Endothelial cell of umbilical vein (primary cell): ENCODE data around the gene DGKG. TPM values are rescaled to one million over a fixed set of nuclear protein-coding genes. Genes with fewer than 3 reads are reported as not detected.

ENCODE experiments used
- BruUV-seq: library from RNA; stranded (reverse); fragments of 400-500 nt; replicated peaks from 2 replicates; lab custom pipeline; 2021; lab: Mats Ljungman, UMichigan
- CTCF ChIA-PET: fragments of 300-600, 350-600 bp; sonication (Branson Sonifier 250); formaldehyde crosslinking; loops from one replicate; lab custom pipeline; 2021; ENCODE audit warnings: antibody characterized with exemption, inconsistent platforms; lab: Charles Lee
- POLR2A ChIA-PET: fragments of 300-600, 350-600 bp; sonication (Branson Sonifier 250); formaldehyde crosslinking; loops from one replicate; lab custom pipeline; 2021; ENCODE audit warnings: antibody characterized with exemption, inconsistent platforms; lab: Charles Lee
- DNase-seq: peaks from one replicate; pipeline ENCODE4 v3.0.0-alpha.2; 2011; ENCODE audit warnings: low read depth, low spot score
- FAIRE-seq: peaks from 2 replicates; lab custom pipeline; 2011; peaks lifted over from hg19 to GRCh38; lab: Jason Lieb, UNC
- H2AFZ ChIP-seq: 2 replicates; pipeline ENCODE4 v1.6.0; 2012; ENCODE audit warnings: low read depth, low read length, control low read depth, inconsistent platforms
- H3K27ac ChIP-seq: 2 replicates; pipeline ENCODE4 v1.5.1; 2011; ENCODE audit warnings: low read depth, mild to moderate bottlenecking, control low read depth, low read length, moderate library complexity; ENCODE audit not compliant: insufficient read depth
- H3K27me3 ChIP-seq, 2 experiments: 2 replicates each; pipeline versions ENCODE4 v1.6.0 to v1.6.1; 2011; ENCODE audit warnings: low read length in 2 of 2, mixed read lengths in 1 of 2; ENCODE audit not compliant: control insufficient read depth in 2 of 2, insufficient read depth in 2 of 2
- H3K36me3 ChIP-seq, 2 experiments: 2 replicates in 1 of 2; 3 replicates in 1 of 2; pipeline ENCODE4 v1.5.1; 2011; ENCODE audit warnings: low read length in 2 of 2, mild to moderate bottlenecking in 1 of 2, moderate library complexity in 1 of 2; ENCODE audit not compliant: control insufficient read depth in 2 of 2, insufficient read depth in 2 of 2; ENCODE audit errors: extremely low read depth in 1 of 2
- H3K4me1 ChIP-seq: 3 replicates; pipeline ENCODE4 v1.5.1; 2011; ENCODE audit warnings: mild to moderate bottlenecking, low read length; ENCODE audit not compliant: control insufficient read depth, insufficient read depth; ENCODE audit errors: extremely low read depth
- H3K4me2 ChIP-seq: 2 replicates; pipeline ENCODE4 v1.6.1; 2011; ENCODE audit warnings: low read length, control low read depth, mixed read lengths; ENCODE audit not compliant: insufficient read depth
- H3K4me3 ChIP-seq, 3 experiments: fragments of 200-600 bp in 1 of 3; sonication (generic), shearing (Covaris generic) in 1 of 3; replicated peaks in 1 of 3; 2 replicates each; pipeline ENCODE4 v1.5.1; 2011 to 2016; ENCODE audit warnings: control low read depth in 3 of 3, low read length in 3 of 3, mild to moderate bottlenecking in 2 of 3, inconsistent platforms in 1 of 3, low read depth in 1 of 3, moderate library complexity in 1 of 3; ENCODE audit not compliant: insufficient read depth in 1 of 3
- H3K79me2 ChIP-seq: 2 replicates; pipeline ENCODE4 v1.6.0; 2012; ENCODE audit warnings: low read length, inconsistent platforms; ENCODE audit not compliant: control insufficient read depth, insufficient read depth
- H3K9ac ChIP-seq: replicated peaks from 2 replicates; pipeline ENCODE3; 2011; ENCODE audit warnings: low read length, control low read depth; ENCODE audit not compliant: insufficient read depth; ENCODE audit errors: extremely low read depth
- H3K9me1 ChIP-seq: replicated peaks from 3 replicates; pipeline ENCODE4 v1.6.0; 2011; ENCODE audit warnings: mild to moderate bottlenecking, low read length; ENCODE audit not compliant: control insufficient read depth, insufficient read depth; ENCODE audit errors: extremely low read depth
- H3K9me3 ChIP-seq: replicated peaks from 2 replicates; pipeline ENCODE4 v1.5.1; 2012; ENCODE audit warnings: low read length, inconsistent platforms; ENCODE audit not compliant: control insufficient read depth, insufficient read depth
- H4K20me1 ChIP-seq: replicated peaks from 2 replicates; pipeline ENCODE3; 2011; ENCODE audit warnings: mild to moderate bottlenecking, low read length; ENCODE audit not compliant: control insufficient read depth, insufficient read depth; ENCODE audit errors: extremely low read depth
- EZH2 ChIP-seq: IDR thresholded peaks from 2 replicates; pipeline ENCODE4 v1.6.1; 2012; ENCODE audit warnings: borderline replicate concordance, low read depth, mild to moderate bottlenecking, moderate library complexity, low read length, inconsistent platforms; ENCODE audit not compliant: severe bottlenecking
- FOS ChIP-seq: IDR thresholded peaks from 2 replicates; pipeline ENCODE4 v1.6.1; 2011; ENCODE audit warnings: mild to moderate bottlenecking, low read length, moderate library complexity, borderline replicate concordance; ENCODE audit not compliant: insufficient read depth
- GATA2 ChIP-seq: IDR thresholded peaks from 2 replicates; pipeline ENCODE4 v1.7.0; 2011; ENCODE audit warnings: low read depth, mild to moderate bottlenecking, moderate library complexity, mixed read lengths, low read length; ENCODE audit not compliant: insufficient read length, insufficient read depth
- JUN ChIP-seq: IDR thresholded peaks from 2 replicates; pipeline ENCODE4 v1.6.1; 2011; ENCODE audit warnings: borderline replicate concordance, low read depth; ENCODE audit not compliant: insufficient read length, insufficient read depth
- MYC ChIP-seq: IDR thresholded peaks from one replicate; pipeline ENCODE4 v1.6.1; 2011; ENCODE audit warnings: mild to moderate bottlenecking, low read depth, low read length
- POLR2A ChIP-seq: IDR thresholded peaks from 2 replicates; pipeline ENCODE4 v1.6.1; 2012; ENCODE audit warnings: low read depth, mild to moderate bottlenecking, control low read depth, low read length
- POLR2AphosphoS5 ChIP-seq: IDR thresholded peaks from 2 replicates; pipeline ENCODE4 v1.6.1; 2012; ENCODE audit warnings: low read depth, mild to moderate bottlenecking, control low read depth, low read length, moderate library complexity; ENCODE audit not compliant: insufficient read depth
- dilution Hi-C: fragments of 300-500 bp; cut with MboI; formaldehyde crosslinking; loops from one replicate; pipeline ENCODE4 v1.15.0; 2019; ENCODE audit warnings: low sequenced_read_pairs; ENCODE audit not compliant: extremely low pct_ligation_motif_present
- intact Hi-C: fragments of 100-400 bp; cut with micrococcal nuclease; formaldehyde crosslinking; loops from one replicate; pipeline ENCODE4 v1.10.0; 2022
- polyA plus RNA-seq, 4 experiments: library from polyadenylated mRNA; depleted of rRNA in 3 of 4; stranded (reverse) in 3 of 4; unstranded in 1 of 4; fragments of >200 nt; gene quantifications; 2 replicates each; pipeline versions ENCODE4 v1.2.1 to v1.2.3, GENCODE V29; 2011 to 2012; ENCODE audit warnings: missing spikeins in 1 of 4
- total RNA-seq: library from RNA; stranded (reverse); gene quantifications from 2 replicates; pipeline ENCODE4 v1.2.3, GENCODE V29; 2021
- TF ChIP-seq, protein P1 (sequence below), 2 donors: IDR thresholded peaks; 1 replicate in 1 of 2; 2 replicates in 1 of 2; pipeline ENCODE4 v1.5.1; 2011; ENCODE audit warnings: low read length in 2 of 2, mild to moderate bottlenecking in 2 of 2, moderate library complexity in 2 of 2, control low read depth in 1 of 2, inconsistent platforms in 1 of 2, low read depth in 1 of 2; ENCODE audit not compliant: insufficient read depth in 1 of 2; ENCODE audit errors: extremely low read depth in 1 of 2
- TF ChIP-seq, protein P2 (sequence below): IDR thresholded peaks from 2 replicates; pipeline ENCODE4 v1.6.1; 2011; ENCODE audit not compliant: insufficient read depth, insufficient read length

The DGKG gene
- total and polyA plus RNA-seq, 2 donors (not counting 3 experiments of a cell fraction or from before 2014, with no cell fraction given), result not detected

DNA sequence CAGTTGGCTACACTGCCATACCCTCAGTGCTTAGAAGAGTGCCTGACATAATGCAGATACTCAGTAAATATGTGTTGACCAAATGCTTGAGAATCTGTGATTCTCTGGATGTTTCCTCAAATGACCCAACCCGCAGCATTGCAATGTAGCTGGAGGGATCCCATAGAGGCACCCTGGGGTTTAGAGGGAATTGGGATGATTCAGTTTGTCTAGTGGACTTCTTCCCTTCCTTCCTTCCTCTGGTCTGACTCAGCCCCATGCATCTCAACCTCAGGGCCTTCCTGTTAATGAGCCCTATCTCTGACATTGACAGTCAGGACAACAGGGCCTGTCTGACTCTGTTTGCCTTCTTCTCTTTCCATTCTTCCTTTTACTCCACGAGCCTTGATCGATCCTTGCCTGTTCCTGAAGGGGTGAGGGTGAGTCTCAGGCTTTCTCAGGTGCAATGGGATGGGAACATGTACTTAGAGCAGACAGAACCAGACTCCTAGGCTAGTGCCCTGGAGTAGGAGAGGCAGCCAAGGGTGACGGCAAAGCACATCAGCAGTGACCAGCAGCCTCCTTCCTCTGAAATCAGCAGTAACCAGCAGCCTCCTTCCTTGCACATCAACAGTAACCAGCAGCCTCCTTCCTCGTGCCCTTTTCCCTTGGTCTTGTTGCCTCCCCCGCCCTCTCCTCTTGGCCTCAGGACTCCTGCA is 78.2 kb downstream of the DGKG start:
- Histone ChIP-seq H3K79me2 (no peaks in the 10 kb centered on the region), H3K27me3 (peaks cover 0 to 2% of the 10 kb centered on the region in 2 experiments), H3K4me2 (no peak overlapping the region), H3K9me3 (no peaks in the 10 kb centered on the region), H3K9me1 (no peaks in the 10 kb centered on the region), H3K9ac (no peak overlapping the region), H2AFZ (no peak overlapping the region), H3K36me3 (no peaks in the 10 kb centered on the region), H3K4me3 (no peak overlapping the region), H4K20me1 (no peaks in the 10 kb centered on the region), H3K4me1 (no peaks in the 10 kb centered on the region), H3K27ac (no peak overlapping the region)
- intact Hi-C loops (no loop called here), dilution Hi-C loops (no loop called here)
- TF ChIP-seq POLR2A, result no peak
- peak; percentile 40 for TF ChIP-seq FOS
- BruUV-seq, result no TSS peak
- POLR2A ChIA-PET, result no interaction called here
- FAIRE-seq (no peak), DNase-seq (no peak)
- CTCF ChIA-PET, result no interaction called here

DNA sequence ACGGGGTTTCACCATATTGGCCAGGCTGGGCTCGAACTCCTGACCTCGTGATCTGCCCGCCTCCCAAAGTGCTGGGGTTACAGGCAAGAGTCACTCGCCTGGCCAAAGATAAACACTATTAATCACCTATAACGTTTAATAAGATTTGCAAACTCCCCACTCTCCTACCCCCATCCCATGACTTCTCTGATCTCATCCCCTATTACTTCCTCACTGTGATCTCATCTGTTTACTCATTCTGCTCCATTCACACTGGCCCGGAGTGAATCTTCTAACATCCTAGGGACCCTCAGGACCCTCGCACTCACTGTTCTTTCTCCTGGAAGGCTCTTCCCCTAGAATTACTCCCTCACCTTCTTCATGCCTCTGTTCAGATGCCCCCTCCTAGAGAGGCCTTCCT is 78.9 kb downstream of the DGKG start:
- Histone ChIP-seq H3K36me3 (no peaks in the 10 kb centered on the region), H3K79me2 (no peaks in the 10 kb centered on the region), H3K9ac (no peak overlapping the region), H3K4me2 (no peak overlapping the region), H2AFZ (no peak overlapping the region), H3K9me3 (no peaks in the 10 kb centered on the region), H3K4me3 (no peak overlapping the region), H4K20me1 (no peaks in the 10 kb centered on the region), H3K27ac (no peak overlapping the region), H3K9me1 (no peaks in the 10 kb centered on the region), H3K4me1 (no peaks in the 10 kb centered on the region), H3K27me3 (peaks cover 0 to 3% of the 10 kb centered on the region in 2 experiments)
- dilution Hi-C loops, result no loop called here
- intact Hi-C loops, result no loop called here
- no TSS peak for BruUV-seq
- ChIA-PET CTCF (no interaction called here), POLR2A (no interaction called here)
- no peak for DNase-seq
- no peak for FAIRE-seq
- TF ChIP-seq GATA2 (no peak), MYC (no peak), JUN (no peak), EZH2 (no peak), FOS (no peak), POLR2AphosphoS5 (no peak), POLR2A (no peak)
- TF ChIP-seq, protein P1, sequence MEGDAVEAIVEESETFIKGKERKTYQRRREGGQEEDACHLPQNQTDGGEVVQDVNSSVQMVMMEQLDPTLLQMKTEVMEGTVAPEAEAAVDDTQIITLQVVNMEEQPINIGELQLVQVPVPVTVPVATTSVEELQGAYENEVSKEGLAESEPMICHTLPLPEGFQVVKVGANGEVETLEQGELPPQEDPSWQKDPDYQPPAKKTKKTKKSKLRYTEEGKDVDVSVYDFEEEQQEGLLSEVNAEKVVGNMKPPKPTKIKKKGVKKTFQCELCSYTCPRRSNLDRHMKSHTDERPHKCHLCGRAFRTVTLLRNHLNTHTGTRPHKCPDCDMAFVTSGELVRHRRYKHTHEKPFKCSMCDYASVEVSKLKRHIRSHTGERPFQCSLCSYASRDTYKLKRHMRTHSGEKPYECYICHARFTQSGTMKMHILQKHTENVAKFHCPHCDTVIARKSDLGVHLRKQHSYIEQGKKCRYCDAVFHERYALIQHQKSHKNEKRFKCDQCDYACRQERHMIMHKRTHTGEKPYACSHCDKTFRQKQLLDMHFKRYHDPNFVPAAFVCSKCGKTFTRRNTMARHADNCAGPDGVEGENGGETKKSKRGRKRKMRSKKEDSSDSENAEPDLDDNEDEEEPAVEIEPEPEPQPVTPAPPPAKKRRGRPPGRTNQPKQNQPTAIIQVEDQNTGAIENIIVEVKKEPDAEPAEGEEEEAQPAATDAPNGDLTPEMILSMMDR (IDR thresholded peaks at IDR 0.05; ENCODE audit: extremely low read depth in 1 of 2, insufficient read depth in 1 of 2, low read depth in 1 of 2, low read length in 2 of 2), result no peak
- TF ChIP-seq, protein P2, sequence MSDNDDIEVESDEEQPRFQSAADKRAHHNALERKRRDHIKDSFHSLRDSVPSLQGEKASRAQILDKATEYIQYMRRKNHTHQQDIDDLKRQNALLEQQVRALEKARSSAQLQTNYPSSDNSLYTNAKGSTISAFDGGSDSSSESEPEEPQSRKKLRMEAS, result no peak
